Measurements from ENCODE around the gene ZNF782. TPM values are rescaled to one million over a fixed set of nuclear protein-coding genes. Genes with fewer than 3 reads are reported as not detected.
A peak's percentile ranks its signal among the peaks of the same experiment; 100 is the strongest.

The ZNF782 gene
- total and polyA plus RNA-seq, 12 donors, result 0.60 to 20.3 (median 5.1) TPM

GRCh38 chr9:96852676-96853075 is 1.6 kb downstream of the ZNF782 start:
- H3K9me3 ChIP-seq (replicated peaks in 1 of 3), result no peaks in the 10 kb centered on the region
- peaks cover 13 to 38% of the 10 kb centered on the region in 2 donors for H3K4me1 ChIP-seq (replicated peaks in 1 of 2)
- no peak overlapping the region for H3K27ac ChIP-seq
- H3K36me3 ChIP-seq (replicated peaks in 1 of 2), result no peaks in the 10 kb centered on the region
- DNase-seq, result no peak
- intact Hi-C loops (cut with DNase I), result loop anchor here in 1 of 2 donors (10.0 kb wide), 1 partner anchor 262 kb away; no protein-coding TSS in a partner anchor
- H3K27me3 ChIP-seq, result no peaks in the 10 kb centered on the region
- H3K4me3 ChIP-seq, result no peak overlapping the region
- no peak for TF ChIP-seq POLR2A (IDR thresholded peaks at IDR 0.05)
- TF ChIP-seq, protein P1, sequence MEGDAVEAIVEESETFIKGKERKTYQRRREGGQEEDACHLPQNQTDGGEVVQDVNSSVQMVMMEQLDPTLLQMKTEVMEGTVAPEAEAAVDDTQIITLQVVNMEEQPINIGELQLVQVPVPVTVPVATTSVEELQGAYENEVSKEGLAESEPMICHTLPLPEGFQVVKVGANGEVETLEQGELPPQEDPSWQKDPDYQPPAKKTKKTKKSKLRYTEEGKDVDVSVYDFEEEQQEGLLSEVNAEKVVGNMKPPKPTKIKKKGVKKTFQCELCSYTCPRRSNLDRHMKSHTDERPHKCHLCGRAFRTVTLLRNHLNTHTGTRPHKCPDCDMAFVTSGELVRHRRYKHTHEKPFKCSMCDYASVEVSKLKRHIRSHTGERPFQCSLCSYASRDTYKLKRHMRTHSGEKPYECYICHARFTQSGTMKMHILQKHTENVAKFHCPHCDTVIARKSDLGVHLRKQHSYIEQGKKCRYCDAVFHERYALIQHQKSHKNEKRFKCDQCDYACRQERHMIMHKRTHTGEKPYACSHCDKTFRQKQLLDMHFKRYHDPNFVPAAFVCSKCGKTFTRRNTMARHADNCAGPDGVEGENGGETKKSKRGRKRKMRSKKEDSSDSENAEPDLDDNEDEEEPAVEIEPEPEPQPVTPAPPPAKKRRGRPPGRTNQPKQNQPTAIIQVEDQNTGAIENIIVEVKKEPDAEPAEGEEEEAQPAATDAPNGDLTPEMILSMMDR (IDR thresholded peaks at IDR 0.05), result no peak
- 70 to 78% (median 76%) methylated on average over 4 of the region's 4 CpGs for WGBS, 4 donors

- Histone ChIP-seq H3K27ac (no peak overlapping the region), H3K4me3 (no peak overlapping the region), H3K9me3 (replicated peaks in 1 of 3) (peaks cover 0 to 6% (median 0%) of the 10 kb centered on the region in 3 donors), H3K4me1 (replicated peaks in 1 of 2) (no peaks in the 10 kb centered on the region), H3K36me3 (replicated peaks in 1 of 2) (no peaks in the 10 kb centered on the region), H3K27me3 (no peaks in the 10 kb centered on the region)
- intact Hi-C loops (cut with DNase I), result no loop called here
- no peak for DNase-seq
- no peak for TF ChIP-seq POLR2A (IDR thresholded peaks at IDR 0.05)
- TF ChIP-seq, protein P1 (IDR thresholded peaks at IDR 0.05), result no peak
- 76 to 92% (median 83%) methylated on average over 2 of the region's 2 CpGs for WGBS, 4 donors
Measured at GRCh38 chr9:96844040-96844439, 10.3 kb downstream of the ZNF782 start.

DNA sequence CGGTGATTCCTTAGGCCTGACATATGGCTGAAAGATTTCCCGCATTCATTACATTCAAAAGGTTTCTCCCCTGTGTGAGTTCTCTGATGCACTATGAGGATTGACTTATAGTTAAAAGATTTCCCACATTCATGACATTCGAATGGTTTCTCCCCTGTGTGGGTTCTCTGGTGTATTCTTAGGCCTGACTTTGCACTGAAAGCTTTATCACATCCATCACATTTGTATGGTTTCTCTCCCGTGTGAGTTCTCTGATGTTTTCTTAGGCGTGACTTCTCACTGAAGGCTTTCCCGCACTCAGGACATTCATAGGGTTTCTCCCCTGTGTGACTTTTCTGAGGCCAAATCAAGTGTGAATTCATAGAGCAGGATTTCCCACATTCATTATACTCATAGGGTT is 35.8 kb downstream of the ZNF782 start:
- 97 to 99% (median 99%) methylated on average over 6 of the region's 6 CpGs for WGBS, 4 donors
- no peaks in the 10 kb centered on the region for H3K4me1 ChIP-seq (replicated peaks in 1 of 2)
- H3K27ac ChIP-seq, result no peak overlapping the region
- no peaks in the 10 kb centered on the region for H3K27me3 ChIP-seq
- H3K4me3 ChIP-seq, result peak overlapping the region in 1 of 4 donors; percentile 4
- intact Hi-C loops (cut with DNase I), result loop anchor here in 1 of 2 donors (10.0 kb wide), 1 partner anchor 64 kb away; no protein-coding TSS in a partner anchor
- H3K36me3 ChIP-seq (replicated peaks in 1 of 2), result peaks cover 3 to 8% of the 10 kb centered on the region in 2 donors
- peaks cover 12 to 88% (median 64%) of the 10 kb centered on the region in 3 donors for H3K9me3 ChIP-seq (replicated peaks in 1 of 3)
- DNase-seq, result no peak
- TF ChIP-seq, protein P1 (IDR thresholded peaks at IDR 0.05), result no peak
- no peak for TF ChIP-seq POLR2A (IDR thresholded peaks at IDR 0.05)

GRCh38 chr9:96817973-96818372 is 36.3 kb downstream of the ZNF782 start:
- peaks cover 3 to 8% of the 10 kb centered on the region in 2 donors for H3K36me3 ChIP-seq (replicated peaks in 1 of 2)
- TF ChIP-seq, protein P1 (IDR thresholded peaks at IDR 0.05), result no peak
- TF ChIP-seq POLR2A (IDR thresholded peaks at IDR 0.05), result no peak
- 96 to 100% (median 100%) methylated on average over 2 of the region's 2 CpGs for WGBS, 4 donors
- intact Hi-C loops (cut with DNase I), result loop anchor here in 1 of 2 donors (10.0 kb wide), 1 partner anchor 63 kb away; no protein-coding TSS in a partner anchor
- H3K4me1 ChIP-seq (replicated peaks in 1 of 2), result no peaks in the 10 kb centered on the region
- no peaks in the 10 kb centered on the region for H3K27me3 ChIP-seq
- peaks cover 11 to 94% (median 64%) of the 10 kb centered on the region in 3 donors for H3K9me3 ChIP-seq (replicated peaks in 1 of 3)
- DNase-seq, result no peak
- no peak overlapping the region for H3K27ac ChIP-seq
- H3K4me3 ChIP-seq, result peak overlapping the region in 1 of 4 donors; percentile 4

Measured in adrenal gland (tissue), 12 donors.